Measurements from ENCODE around the gene WEE2.
"Not testable (repeated sequence)": the region's sequence is repeated elsewhere in the genome, so short reads cannot be mapped to it uniquely, and the experiment has no call there.

Gene WEE2

GRCh38 chr7:141708351-141708750, at the start of gene WEE2:
TSS of gene WEE2 (plus strand) at chr7:141708353. CDS start at chr7:141708759, 406 bp downstream.
- DNase-seq: no peak

DNA sequence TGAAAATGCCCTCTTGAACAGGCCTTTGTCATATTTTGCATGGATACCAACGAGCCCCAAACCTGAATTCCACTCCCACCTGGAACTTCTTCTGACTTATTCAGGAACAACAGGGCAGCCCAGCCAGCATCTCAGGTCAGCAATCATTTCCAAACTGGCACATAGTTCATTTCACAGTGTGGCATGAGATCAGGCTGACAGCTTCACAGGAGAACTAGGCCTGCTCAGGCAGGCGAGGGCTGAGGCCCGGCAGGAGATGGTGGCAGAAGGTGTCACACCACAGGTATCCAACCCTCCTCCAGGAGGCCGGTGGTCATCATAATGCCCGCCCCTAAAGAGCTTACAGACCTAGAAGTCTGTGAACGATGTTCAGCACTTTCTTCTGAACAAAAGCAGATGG, 48.7 kb upstream of the WEE2 start:
- no peak for DNase-seq

GRCh38 chr7:141660259-141660658, 47.9 kb upstream of the WEE2 start:
- no peak for DNase-seq

- DNase-seq: no peak
Observed at GRCh38 chr7:141663081-141663849, 44.9 kb upstream of the WEE2 start.

- no peak for DNase-seq
Observed at GRCh38 chr7:141664450-141664849, 43.7 kb upstream of the WEE2 start.

- DNase-seq: no peak
Observed at GRCh38 chr7:141665208-141666035, 42.7 kb upstream of the WEE2 start.

DNA sequence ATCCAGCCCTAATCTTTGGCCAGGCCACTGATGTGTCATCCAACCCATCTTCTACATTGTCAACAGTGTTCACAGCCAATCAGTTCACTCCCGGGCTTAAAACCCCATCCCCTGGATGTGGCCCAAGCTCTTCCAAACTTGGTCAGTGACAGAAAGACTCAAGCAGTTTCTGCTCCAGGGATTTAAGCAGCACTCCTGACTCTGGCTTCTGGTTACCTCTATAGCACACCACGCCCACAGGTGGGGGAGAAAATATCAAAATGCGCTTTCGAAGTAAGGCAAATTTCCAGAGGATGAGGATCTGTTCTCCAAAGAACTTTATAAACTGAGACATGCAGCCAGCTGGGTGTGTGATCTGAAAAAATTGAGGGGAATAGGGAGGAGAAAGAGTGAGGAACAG, 42.1 kb upstream of the WEE2 start:
- no peak for DNase-seq

GRCh38 chr7:141668853-141669252, 39.3 kb upstream of the WEE2 start:
- DNase-seq: no peak

DNA sequence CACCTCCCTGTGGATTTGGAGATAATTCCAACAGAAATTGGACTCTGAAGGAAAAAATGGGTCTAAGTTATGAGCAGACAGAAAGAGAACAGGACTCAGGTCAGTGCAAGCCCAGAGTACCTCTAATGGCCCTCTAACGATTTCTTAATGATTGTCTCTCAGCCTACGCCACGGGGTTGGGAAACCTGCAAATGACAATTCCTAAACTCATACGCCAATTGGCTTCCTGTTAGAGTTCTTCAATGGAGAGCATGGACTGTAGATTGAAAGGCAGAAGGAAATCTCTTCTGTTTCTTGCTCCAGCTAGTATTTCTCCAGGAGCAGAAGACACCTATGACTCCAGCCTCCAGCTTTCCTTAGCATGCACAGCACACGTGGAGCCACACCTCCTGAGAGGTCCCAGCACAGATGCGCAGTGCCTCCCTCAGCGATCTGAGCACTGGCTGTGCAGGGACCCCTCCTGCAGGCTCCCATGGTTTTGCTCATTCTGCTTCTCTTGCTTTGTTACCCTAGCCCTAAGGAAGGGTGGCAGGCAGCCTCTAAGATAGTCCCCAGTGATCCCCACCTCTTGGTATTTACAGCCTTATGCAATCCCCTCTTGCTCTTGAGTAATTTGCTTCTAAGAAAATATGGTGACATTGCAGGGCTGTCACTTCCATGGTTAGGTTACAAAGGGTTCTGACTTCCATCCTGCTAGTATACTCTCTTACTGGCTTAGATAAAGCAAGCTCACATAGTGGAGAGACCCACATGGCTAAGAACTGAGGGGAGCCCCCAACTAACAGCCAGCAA, 36.3 kb upstream of the WEE2 start:
- DNase-seq: no peak

GRCh38 chr7:141673346-141673745, 34.8 kb upstream of the WEE2 start:
- no peak for DNase-seq

GRCh38 chr7:141674171-141674671, 33.9 kb upstream of the WEE2 start:
- no peak for DNase-seq

DNA sequence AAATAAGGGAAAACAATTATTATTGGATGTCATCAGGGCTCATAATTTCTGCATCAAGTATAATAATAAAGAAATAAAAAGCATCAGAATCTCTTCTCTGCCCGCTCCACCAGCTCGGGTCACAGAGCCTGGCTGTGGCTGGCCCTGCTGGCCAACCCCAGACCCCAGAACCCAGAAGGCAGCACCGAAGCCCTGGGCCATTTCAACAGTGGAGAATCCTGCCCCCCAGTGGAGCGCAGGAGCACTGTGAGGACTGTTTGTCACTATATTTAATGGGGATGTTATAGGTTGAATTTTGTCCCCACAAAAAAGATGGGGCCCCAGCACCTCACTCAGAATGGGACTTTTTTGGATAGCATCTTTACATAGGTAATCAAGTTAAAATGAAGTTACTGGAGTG, 33.5 kb upstream of the WEE2 start:
- DNase-seq: no peak

DNA sequence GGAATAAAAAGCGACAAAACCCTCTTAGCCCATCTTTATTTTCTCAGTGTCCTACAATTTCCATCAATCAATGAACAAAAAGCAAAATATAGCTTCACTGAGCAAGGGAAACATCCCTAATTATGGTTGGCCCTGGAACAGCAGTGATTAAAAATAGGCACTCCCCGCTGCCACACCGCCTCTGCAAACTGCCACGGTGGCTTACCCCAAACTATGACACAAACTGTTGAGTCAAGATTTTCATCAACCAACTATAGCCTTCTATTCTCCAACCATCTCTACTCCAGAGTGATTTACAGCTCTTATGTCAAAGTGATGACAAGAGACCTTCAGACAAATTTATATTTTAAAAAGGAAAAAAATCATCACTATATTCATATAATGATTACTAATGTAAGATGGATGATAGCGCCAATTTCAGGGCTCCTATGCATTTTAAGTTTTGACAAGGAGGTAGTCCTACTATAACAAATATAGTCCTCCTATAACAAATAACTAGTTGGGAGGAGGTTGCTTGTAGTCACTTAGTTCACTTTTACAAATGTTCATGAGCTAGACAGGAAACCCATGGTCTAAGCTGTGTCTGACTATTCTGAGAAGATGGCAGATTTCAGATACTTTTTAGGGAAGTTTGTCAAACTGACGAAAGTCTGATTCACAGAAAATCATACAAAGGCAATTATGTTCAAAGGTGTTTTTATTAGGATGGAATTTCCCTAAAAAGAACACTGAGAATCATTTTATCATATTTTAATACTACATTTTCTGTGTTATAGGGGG, 32.5 kb upstream of the WEE2 start:
- DNase-seq: no peak

DNA sequence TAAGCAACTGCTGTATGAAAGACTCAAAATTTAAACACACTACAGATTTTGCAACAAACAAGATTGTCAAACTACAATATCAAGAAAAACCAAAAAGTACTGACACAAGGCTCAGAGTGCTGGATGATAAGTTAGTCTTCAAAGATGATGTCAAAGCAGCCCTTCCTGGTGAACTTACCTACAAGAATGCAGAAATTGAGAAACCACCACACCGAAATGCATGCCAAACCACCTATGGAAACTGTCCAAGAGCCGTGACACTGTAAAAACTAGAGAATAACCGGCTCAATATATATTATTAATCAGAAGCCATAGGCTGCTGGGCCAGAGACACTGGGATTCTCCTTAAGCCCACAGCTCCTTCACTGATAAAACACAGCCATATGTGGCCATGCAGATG, 31.5 kb upstream of the WEE2 start:
- DNase-seq: no peak

DNA sequence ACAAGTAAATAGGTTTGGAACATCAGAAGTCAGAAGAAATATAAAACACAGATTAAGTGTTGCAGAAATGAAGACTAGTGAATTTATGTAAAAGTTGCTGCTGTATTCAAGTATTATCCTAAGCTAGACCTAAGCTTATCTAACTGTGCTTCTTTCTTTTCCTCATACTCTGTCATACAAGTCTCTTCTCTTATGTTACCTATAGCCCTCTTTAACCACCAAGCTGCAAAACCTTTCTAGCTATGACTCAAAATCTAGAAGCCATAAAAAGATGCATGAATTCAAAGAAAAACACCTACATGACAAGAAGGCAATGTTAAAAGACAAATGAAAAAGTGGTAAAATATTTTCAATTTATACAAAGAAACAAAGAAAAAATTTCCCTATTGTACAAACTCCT, 29.1 kb upstream of the WEE2 start:
- no peak for DNase-seq

- no peak for DNase-seq
Observed at GRCh38 chr7:141685285-141686023, 22.7 kb upstream of the WEE2 start.

DNA sequence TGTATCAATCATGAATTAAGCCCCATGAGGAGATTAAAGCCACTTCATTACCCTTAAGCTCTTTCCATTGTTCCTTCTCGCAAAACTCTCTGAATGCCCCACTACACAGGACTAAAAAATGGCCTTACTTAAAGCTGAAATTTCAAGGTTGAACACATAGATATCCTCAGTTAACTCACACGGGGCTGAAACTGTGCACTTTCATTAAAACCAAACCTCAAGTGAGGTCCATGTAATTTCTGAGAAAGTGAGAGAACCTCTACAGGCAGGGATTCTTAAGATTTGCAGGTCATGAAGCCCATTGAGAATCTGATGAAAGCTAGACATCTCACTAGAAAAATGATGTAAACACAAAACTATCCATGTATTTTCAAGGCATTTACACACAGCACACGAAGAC, 22.1 kb upstream of the WEE2 start:
- no peak for DNase-seq

- DNase-seq: no peak
Observed at GRCh38 chr7:141686670-141687069, 21.5 kb upstream of the WEE2 start.

- no peak for DNase-seq
Observed at GRCh38 chr7:141688043-141688442, 20.1 kb upstream of the WEE2 start.

DNA sequence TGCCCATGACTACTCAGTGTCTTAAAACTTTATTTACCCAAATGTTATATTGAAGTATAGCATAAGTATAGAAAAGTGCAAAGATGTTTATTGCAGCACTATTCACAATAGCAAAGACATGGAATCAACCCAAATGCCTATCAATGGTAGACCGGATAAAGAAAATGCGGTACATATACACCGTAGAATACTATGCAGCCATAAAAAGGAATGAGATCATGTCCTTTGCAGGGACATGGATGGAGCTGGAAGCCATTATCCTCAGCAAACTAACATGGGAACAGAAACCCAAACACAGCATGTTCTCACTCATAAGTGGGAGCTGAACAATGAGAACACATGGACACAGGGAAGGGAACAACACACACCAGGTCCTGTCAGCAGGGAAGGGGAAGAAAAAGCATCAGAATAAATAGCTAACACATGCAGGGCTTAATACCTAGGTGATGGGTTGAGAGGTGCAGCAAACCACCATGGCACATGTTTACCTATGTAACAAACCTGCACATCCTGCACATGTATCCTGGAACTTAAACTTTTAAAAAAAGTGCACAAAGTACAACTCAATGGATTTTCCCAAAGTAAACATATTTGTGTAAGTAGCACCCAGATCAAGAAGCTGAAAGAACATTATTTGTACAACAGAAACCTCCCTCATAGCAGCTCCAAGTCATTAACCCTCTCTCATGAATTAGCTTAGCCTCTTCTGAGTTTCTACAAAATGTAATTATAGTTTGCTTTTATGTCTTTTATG, 18.9 kb upstream of the WEE2 start:
- not testable (repeated sequence) for DNase-seq

- DNase-seq: no peak
Observed at GRCh38 chr7:141691540-141691939, 16.6 kb upstream of the WEE2 start.

Measured in NCI-H2227 treated with DMSO at 0.1 percent for 48 hours (cell line).